ENCODE measurements around the gene PXK. TPM values are rescaled to one million over a fixed set of nuclear protein-coding genes. Genes with fewer than 3 reads are reported as not detected.

The PXK gene
- total RNA-seq, 1 experiment from 2014 or later, result 4.4 TPM

DNA sequence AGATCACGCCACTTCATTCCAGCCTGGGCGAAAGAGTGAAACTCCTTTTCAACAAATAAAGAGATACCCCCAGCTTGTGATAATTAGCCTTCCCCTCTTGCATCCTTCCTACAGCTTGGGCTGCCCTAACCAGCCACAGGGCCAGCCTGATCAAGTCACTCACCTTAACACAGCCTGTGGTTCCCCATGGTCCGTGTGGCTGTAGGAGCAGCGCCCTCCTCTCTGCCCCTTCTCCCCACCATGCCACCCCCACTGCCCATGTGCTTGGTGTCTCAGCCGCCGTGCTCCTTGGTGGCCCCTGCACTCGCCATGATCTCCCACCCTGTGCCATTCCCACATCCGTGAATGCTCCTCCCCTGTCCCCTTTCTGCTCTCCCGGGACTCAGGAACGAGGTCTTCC lies 39.8 kb upstream of the PXK start:
- DNase-seq, result no peak
- ChIA-PET CTCF (no interaction called here), POLR2A (ENCODE audit: unreplicated experiment) (no interaction called here)
- H2AFZ ChIP-seq, result no peak overlapping the region
- no TSS peak for BruUV-seq (replicated peaks)
- H3K36me3 ChIP-seq (ENCODE audit: low read depth), result no peaks in the 10 kb centered on the region
- no peak overlapping the region for H3K4me3 ChIP-seq
- H3K79me2 ChIP-seq (ENCODE audit: low read depth), result no peaks in the 10 kb centered on the region
- no peak overlapping the region for H3K4me2 ChIP-seq
- intact Hi-C loops (cut with micrococcal nuclease; ENCODE audit: unreplicated experiment), result no loop called here
- no peaks in the 10 kb centered on the region for H3K9me2 ChIP-seq (ENCODE audit: insufficient read depth)
- H3K9me3 ChIP-seq (ENCODE audit: insufficient read depth, low read depth), result no peaks in the 10 kb centered on the region
- no peaks in the 10 kb centered on the region for H4K20me1 ChIP-seq (ENCODE audit: insufficient read depth)
- H3K4me1 ChIP-seq (replicated peaks; ENCODE audit: insufficient read depth), result no peaks in the 10 kb centered on the region
- no peaks in the 10 kb centered on the region for H3F3A ChIP-seq (ENCODE audit: insufficient read depth, low read depth)
- no peak overlapping the region for H3K27ac ChIP-seq
- H3K27me3 ChIP-seq (ENCODE audit: insufficient read depth, low read depth), result no peaks in the 10 kb centered on the region
- TF ChIP-seq, protein P1, sequence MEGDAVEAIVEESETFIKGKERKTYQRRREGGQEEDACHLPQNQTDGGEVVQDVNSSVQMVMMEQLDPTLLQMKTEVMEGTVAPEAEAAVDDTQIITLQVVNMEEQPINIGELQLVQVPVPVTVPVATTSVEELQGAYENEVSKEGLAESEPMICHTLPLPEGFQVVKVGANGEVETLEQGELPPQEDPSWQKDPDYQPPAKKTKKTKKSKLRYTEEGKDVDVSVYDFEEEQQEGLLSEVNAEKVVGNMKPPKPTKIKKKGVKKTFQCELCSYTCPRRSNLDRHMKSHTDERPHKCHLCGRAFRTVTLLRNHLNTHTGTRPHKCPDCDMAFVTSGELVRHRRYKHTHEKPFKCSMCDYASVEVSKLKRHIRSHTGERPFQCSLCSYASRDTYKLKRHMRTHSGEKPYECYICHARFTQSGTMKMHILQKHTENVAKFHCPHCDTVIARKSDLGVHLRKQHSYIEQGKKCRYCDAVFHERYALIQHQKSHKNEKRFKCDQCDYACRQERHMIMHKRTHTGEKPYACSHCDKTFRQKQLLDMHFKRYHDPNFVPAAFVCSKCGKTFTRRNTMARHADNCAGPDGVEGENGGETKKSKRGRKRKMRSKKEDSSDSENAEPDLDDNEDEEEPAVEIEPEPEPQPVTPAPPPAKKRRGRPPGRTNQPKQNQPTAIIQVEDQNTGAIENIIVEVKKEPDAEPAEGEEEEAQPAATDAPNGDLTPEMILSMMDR (conservative IDR thresholded peaks at IDR 0.05), result no peak
- TF ChIP-seq EZH2 (IDR thresholded peaks at IDR 0.05; ENCODE audit: low read depth), result no peak

DNA sequence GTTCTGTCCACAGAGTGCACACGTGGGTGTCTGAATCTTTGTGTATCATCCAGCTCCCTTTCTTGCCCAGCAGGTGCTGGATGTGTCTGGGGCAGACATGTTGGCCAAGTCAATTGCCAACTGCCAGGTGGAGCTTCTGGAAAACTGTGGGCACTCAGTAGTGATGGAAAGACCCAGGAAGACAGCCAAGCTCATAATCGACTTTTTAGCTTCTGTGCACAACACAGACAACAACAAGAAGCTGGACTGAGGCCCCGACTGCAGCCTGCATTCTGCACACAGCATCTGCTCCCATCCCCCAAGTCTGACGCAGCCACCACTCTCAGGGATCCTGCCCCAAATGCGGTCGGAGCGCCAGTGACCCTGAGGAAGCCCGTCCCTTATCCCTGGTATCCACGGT lies 39.2 kb upstream of the PXK start:
- Histone ChIP-seq H3K4me2 (no peak overlapping the region), H3K36me3 (ENCODE audit: low read depth) (no peaks in the 10 kb centered on the region), H3K4me3 (no peak overlapping the region), H3K4me1 (replicated peaks; ENCODE audit: insufficient read depth) (no peaks in the 10 kb centered on the region), H3F3A (ENCODE audit: insufficient read depth, low read depth) (no peaks in the 10 kb centered on the region), H3K27me3 (ENCODE audit: insufficient read depth, low read depth) (no peaks in the 10 kb centered on the region), H3K79me2 (ENCODE audit: low read depth) (no peaks in the 10 kb centered on the region), H3K9me2 (ENCODE audit: insufficient read depth) (no peaks in the 10 kb centered on the region), H3K27ac (no peak overlapping the region), H2AFZ (no peak overlapping the region), H4K20me1 (ENCODE audit: insufficient read depth) (no peaks in the 10 kb centered on the region), H3K9me3 (ENCODE audit: insufficient read depth, low read depth) (no peaks in the 10 kb centered on the region)
- no peak for DNase-seq
- ChIA-PET POLR2A (ENCODE audit: unreplicated experiment) (no interaction called here), CTCF (interaction anchor here (0.6 kb wide), 1 partner anchor 115 kb away, joined by 4 read pairs; no protein-coding TSS in a partner anchor)
- intact Hi-C loops (cut with micrococcal nuclease; ENCODE audit: unreplicated experiment), result no loop called here
- BruUV-seq (replicated peaks), result no TSS peak
- TF ChIP-seq, protein P1 (conservative IDR thresholded peaks at IDR 0.05), result no peak
- TF ChIP-seq EZH2 (IDR thresholded peaks at IDR 0.05; ENCODE audit: low read depth), result no peak

DNA sequence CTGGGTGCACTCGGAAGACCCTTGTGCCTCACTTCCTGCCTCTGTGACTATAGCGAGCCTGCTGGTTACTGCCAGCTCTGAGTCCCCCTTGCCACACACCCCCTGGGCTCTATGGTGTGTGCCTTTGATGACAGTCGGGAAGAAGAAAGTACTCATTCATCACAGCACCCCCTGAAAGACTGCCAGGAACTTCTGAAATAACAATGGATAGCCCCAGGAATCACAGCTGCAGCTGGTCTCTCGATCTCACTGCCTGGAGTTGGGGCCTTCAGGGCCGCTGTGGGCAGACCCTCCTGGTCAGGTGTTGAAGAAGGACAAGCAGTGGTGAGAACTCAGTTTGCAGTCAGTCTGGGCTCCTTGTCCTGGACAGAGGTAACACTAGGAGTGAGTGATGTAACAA lies 36.4 kb upstream of the PXK start:
- Histone ChIP-seq H3K4me1 (replicated peaks; ENCODE audit: insufficient read depth) (no peaks in the 10 kb centered on the region), H3K9me3 (ENCODE audit: insufficient read depth, low read depth) (no peaks in the 10 kb centered on the region), H3K27ac (no peak overlapping the region), H4K20me1 (ENCODE audit: insufficient read depth) (no peaks in the 10 kb centered on the region), H3K36me3 (ENCODE audit: low read depth) (no peaks in the 10 kb centered on the region), H3K27me3 (ENCODE audit: insufficient read depth, low read depth) (no peaks in the 10 kb centered on the region), H3K4me2 (no peak overlapping the region), H3K9me2 (ENCODE audit: insufficient read depth) (no peaks in the 10 kb centered on the region), H3F3A (ENCODE audit: insufficient read depth, low read depth) (no peaks in the 10 kb centered on the region), H3K79me2 (ENCODE audit: low read depth) (no peaks in the 10 kb centered on the region), H3K4me3 (no peak overlapping the region), H2AFZ (no peak overlapping the region)
- no peak for TF ChIP-seq EZH2 (IDR thresholded peaks at IDR 0.05; ENCODE audit: low read depth)
- TF ChIP-seq, protein P1 (conservative IDR thresholded peaks at IDR 0.05), result no peak
- DNase-seq, result no peak
- BruUV-seq (replicated peaks), result no TSS peak
- CTCF ChIA-PET, result no interaction called here
- POLR2A ChIA-PET (ENCODE audit: unreplicated experiment), result no interaction called here
- intact Hi-C loops (cut with micrococcal nuclease; ENCODE audit: unreplicated experiment), result no loop called here
